NCI-H2081 (cell line): ENCODE results near the gene KCNMA1.
"Not testable (repeated sequence)": the region's sequence is repeated elsewhere in the genome, so short reads cannot be mapped to it uniquely, and the experiment has no call there.

ENCODE experiments used
- DNase-seq, 2 experiments: peaks; one replicate each; lab custom pipeline; 2025; lab: John Stamatoyannopoulos, UW

Gene KCNMA1

DNA sequence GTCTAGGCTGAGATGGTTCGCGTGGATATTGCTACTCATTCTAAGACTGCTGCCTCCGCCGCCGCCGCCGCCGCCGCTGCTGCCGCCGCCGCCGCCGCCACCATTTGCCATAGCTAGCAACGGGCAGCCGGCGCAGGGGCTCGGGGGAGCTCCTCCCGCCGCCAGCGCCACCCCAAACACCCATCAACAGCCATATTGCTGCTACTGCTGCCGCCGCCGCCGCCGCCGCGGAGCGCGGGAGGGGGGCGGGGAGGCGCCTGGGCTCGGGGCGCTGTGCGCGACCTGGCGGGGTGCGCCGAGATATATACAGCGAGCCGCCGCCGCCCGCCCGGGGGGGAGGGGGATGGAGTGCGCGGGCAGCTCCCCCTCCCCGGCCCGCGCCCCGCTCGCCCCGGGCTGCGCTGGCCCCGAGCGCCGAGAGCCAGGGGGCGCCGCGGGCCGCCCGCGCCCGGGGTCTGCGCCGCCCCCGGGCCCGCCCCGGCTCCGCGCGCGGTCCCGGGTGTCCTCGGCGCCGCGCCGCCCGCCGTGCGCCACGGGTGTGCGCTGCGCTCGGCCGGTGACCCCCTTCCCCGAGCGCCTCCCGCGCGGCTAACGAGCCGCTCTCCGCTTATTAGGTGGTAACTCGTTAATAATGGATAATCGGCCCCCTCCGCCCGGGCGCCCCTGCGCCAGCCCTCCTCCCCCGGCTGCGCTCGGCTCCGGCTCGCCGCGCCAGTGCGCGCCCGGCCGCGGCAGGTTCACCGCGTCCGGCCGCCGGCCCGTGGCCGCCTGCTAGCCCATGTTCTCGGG, at the start of gene KCNMA1:
KCNMA1 (minus strand) TSS at position 277 of the 789 bp plus-strand sequence.
- peak; percentile 26 to 37 for DNase-seq

DNA sequence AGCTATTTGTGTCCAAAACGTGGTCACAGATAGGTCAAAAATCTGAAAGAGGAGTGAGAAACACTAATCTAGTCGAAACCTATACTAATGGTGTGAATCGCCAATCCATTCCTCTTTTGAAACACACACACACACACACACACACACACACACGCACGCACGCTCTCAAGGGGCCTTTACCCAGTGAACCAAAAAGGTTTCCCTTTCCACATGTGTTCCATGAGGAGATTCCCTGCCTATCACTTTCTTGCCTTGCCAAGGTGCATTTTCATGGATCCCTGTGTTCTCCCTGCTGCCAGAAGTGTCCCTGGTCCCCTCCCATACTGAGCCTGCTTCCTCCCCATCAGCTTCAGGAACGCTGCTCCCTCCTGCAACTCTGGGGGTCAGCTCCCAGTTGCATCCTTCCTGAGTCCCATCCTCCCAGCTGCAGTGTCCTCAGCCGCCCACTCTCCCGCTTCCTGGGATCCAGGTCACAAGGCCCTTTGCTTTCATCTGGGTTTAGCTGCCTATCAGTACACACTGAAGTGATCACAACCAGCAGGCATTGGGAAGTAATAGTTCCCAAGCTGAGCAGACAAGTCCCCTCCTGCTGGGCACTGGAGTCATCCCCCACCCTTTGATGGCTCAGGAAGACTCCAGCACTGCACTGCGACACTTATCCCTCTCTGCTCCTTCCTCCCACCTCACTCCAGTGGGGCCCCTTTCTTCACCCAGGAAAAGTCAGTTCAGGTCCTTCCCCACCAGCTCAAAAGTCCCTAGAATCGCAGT, 49.2 kb upstream of the KCNMA1 start:
- no peak for DNase-seq

DNA sequence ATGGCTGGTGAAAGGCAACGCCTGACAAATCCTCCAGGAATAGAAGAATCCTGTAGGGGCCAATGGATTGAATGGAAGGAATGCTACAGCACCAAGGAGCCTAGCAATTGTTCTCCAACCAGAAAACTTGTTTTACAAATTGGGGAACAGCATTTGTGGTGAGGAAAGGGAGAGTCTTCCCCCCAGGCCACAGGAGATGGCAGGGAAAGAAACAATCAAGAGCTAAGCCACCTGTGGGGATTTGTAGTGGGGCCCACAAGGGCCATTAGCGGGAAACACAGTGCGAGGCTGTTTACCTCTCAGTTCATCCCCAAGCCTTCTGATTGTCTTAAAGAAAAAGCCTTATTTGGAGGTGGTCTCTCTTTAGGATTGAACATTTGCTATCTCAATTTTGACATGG, 48.5 kb upstream of the KCNMA1 start:
- DNase-seq: peak in 1 of 2 experiments; percentile 60

DNA sequence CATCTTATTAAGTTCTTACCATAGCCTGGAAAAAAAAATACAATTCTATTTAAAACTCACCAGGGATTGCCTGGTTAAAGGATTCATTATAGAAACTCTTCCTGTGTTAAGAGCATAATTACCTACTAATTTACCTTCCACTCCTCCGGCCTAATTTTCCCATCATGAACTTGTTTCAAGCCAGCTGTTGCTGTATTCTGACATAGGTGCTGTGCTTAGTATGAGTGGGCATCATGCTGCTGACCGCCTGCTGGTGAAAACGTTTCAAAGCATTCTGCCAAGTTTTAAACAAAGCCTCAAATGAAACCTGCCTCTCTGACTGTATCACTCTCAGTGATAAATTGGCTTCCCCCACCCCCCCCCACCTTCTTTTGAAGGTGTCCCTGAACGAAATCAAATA, 47.8 kb upstream of the KCNMA1 start:
- DNase-seq: peak; percentile 80 to 97

DNA sequence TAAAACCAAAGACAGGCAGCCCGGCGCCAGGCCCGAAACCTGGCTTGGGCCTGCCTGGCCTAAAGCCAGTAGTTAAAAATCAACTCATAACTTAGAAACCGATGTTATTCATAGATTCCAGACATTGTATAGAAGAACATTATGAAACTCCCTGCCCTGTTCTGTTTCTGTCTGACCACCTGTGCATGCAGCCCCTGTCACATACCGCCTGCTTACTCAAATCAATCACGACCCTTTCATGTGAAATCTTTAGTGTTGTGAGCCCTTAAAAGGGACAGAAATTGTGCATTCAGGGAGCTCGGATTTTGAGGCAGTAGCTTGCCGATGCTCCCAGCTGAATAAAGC, 45.5 kb upstream of the KCNMA1 start:
- DNase-seq: not testable (repeated sequence)

DNA sequence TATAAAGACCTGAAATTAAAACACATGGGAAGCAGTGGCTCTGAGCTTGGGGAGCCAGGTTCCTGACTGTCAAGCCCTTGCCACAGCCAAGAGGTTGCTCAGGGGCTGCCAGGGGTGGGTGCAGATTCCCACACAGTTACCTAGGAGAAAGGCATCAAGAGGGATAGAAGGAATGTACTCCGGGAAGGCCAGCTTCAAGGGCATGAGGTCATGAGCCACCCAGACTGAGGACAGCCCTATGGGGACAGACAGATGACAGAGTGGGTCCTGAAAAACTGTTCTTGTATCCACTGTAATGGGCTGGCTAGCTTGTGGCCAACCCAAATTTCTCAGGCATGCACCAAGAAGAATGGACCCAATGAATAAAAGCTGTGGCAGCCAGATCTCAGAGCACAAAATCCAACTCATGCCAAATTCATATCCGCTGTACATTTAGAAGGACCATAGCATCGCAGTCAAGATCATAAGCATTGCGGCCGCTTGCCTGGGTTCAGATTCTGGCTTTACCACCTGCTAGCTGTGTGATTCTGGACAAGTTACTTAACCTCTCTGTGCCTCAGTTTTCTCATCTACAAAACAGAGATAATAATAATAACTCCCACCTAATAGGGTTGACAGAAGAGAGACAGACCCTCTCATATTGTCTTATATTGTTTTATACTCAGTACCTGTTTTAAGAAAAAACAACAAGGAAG, 44.9 kb upstream of the KCNMA1 start:
- DNase-seq: no peak

DNA sequence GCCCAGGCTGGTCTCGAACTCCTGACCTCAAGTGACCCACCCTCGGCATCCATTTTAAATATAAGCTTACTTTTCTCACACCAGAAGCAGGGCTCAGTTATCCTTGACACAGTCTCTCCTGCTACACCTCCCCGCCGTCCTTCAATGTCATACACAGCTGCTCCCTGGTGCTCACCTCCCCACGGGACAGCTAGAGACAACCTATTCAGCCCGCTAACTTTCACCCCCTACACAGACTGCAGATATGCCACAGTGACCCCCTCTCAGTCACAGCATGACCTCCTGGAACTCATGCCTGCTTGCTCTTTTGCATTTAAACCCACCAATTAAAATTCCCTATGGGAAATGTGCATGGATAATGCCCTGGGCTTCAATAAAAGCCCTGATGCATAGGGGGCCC, 44.2 kb upstream of the KCNMA1 start:
- DNase-seq: no peak

DNA sequence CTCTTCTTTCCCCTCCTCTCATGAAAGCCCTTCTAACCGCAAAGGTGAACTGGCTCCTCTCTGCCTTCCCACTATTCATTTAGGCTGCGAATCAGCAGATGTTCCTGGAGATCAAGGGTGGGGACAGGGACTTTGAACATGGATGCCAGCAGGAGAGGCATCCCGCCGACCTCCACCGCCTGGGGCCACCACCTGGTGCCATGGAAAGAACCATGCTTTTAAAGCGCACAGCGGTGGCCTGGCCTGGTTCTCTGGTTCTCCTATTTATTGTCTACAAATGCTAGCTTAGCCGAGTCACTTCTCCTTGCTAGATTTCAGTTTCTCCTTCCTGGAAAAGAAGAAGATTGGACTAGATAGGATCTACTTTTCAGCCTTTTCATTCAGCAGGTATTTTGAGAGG, 43.2 kb upstream of the KCNMA1 start:
- no peak for DNase-seq

DNA sequence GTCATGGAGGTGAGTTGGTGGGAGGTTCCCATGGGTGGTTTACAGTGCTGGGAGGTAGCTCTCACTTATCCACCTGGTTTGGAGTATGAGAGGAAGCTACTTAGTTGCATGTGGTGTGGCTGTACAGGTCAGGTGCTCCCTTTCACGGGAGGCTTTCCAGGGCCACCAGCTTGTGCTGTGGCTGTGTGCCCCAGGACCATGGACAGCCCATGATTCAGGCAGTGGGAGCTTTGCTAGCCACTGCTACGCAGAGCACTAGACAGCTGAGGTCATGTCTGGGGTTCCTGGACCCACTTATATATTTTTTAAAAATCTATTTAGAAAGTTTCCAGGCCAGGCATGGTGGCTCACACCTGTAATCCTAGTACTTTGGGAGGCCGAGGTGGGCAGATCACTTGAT, 42.5 kb upstream of the KCNMA1 start:
- DNase-seq: no peak

DNA sequence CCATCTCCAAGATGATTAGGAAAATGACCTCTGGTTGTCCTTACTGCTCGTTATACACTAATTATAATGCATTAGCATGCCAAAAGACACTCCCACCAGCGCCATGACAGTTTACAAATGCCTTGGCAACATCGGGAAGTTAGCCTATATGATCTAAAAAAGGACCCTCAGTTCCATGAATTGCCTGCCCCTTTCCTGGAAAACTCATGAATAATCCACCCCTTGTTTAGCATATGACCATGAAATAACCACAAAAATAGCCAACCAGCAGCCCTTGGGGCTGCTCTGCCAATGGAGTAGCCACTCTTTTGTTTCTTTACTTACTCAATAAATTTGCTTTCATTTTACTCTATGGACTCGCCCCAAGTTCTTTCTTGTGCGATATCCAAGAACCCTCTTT, 41.6 kb upstream of the KCNMA1 start:
- no peak for DNase-seq

DNA sequence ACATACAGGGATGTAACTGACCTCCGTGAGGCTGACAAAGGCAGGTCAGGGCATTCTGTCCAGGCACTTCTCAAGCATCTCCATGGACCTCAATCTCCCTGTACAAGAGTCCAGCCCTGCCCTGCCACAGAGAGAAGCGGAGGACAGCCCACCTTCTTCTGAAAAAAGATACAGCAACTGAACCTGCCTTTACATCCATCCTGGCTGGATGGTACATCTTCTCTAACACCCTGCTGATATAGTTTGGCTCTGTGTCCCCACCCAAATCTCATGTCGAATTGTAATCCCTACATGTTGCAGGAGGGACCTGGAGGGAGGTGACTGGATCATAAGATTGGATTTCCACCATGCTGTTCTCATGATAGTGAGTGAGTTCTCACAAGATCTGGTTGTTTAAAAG, 40.5 kb upstream of the KCNMA1 start:
- no peak for DNase-seq

DNA sequence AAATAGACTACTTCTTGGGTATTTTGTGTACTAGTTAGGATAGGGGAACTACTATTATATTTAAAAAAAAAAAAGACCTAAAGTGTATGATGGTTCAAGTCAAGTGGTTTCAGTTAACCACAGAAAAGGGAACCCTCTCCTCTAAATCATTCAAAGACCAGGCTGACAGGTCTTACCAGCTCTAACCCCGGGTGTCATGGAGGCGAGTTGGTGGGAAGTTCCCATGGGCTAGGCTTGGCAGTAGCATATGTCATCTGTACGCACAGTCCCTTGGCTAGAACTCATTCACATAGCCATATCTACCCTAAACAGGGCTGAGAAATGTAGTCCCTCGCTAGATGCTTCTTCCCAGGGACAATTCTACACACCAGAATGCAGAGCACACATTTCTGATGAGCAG, 37.7 kb upstream of the KCNMA1 start:
- DNase-seq: no peak

DNA sequence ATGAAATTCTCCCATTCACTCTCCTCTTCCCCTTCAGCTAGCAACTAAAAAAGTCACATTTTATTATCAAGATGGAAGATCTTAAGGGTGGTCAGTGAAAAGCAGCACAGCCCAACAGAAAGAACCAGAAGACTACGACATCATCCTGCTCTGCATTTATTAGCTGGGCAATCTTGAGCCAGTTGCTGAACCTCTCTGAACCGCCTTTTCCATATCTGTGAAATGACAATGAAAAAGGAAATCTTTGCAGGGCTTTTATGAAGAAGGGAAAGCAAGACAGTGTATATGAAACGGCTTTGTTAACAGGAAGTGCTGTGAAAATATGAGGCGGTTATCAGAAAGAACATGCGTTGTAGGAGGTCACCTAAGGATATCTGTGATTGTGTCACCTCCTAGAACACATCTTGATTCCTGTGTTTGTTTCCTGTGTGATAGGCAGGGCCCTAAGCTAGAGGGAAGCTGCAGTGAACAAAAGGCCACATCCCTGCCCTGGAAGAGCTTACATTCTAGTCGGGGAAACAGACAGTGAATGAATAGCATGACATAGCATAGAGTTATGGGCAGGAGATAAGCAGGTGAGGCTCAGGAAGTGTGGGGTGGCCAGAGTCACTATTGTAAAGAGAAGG, 36.0 kb upstream of the KCNMA1 start:
- no peak for DNase-seq

DNA sequence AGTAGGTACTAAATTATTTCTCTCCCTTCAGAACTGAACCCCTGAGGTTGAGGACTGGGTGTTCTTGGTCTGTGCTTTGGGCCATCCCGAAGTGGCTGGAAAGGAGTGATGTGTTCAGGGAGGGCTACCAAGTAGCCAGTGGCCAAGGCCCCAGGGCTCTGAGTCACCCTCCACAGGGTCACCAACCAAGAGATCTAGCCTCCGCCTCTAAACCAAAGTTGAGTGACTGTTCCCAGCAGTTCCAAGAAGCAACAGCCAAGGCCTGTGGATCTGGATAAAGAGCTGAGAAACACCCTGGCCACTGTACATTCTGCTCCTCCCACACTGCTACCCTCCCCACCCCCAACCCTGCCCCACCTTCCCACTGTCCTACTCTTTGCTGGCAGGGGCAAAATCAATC, 35.5 kb upstream of the KCNMA1 start:
- DNase-seq: no peak

DNA sequence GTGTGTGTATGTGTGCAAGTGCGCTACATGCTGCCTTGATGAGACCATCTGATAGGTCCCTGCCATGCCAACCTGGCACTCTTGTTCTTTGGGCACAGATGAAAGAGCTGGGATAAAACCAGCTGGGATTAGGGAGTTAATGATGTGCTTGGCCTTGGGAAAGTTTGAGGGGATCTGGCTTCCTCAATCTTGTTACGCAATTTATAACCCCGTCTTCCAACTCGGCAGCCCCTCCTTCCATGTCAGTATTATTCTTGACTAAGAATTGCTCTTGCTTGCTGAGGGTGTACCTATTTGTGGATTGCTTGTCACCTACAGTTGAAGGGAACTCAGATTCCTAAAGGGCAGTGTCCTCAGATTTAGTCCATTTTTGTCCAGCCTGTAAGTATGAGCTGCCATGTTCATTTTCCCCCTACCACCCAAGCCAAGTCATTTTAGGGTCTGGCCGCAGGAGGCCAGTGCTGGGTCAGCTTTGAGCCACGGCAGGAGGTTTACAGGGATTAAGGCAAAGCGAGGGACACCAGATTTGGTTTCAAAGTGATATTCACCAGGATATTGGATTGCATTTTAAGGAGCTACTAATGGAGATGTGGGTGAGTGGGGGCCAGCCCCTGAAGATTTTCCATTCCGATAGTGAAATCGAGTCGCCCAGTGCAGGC, 34.1 kb upstream of the KCNMA1 start:
- no peak for DNase-seq

DNA sequence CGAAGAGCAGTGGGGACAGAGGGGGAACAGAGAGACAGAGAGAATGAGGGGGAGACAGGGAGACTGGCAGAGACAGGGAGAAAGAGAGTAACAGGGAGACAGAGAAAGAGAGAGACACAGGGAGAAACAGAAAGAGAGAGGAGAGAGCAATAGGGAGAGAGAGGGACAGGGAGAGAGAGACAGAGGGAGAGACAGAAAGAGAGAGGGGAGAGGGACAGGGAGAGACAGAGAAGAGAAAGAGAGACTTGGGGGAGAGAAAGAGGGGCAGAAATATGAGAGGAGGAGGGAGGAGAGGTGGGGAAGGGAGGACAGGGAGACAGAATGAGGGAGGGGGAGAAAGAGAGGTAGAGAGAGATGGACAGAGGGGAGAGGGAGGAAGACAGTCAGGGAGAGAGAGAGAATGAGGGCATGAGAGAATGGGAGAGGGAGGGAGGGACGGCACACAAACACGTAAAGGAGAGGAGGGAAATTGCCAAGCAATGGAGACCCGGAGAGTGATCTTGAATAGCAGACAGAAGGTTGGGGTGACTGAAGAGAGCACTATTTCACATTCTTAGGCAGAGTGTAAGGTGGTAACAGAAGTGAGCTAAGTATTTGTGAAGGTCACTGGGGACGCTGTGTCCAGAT, 33.3 kb upstream of the KCNMA1 start:
- DNase-seq: no peak

DNA sequence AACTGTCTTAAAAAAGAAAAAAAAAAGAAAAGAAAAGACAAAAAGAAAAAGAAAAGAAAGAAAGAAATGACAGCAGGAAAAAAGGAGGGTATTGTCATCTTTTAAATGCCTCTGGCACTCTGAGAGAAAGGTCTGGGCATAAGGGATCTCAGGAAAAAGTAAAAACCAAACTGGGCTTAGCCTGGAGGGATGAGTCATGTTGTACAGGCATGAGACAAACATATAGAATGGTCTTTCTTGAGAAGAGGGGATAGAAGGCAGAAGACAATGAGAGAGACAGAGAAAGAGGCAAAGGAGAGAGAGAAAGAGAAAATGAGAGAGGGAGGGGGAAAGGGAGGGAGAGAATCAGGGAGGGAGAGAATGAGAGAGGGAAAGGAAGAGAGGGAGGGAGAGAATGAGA, 32.3 kb upstream of the KCNMA1 start:
- no peak for DNase-seq

DNA sequence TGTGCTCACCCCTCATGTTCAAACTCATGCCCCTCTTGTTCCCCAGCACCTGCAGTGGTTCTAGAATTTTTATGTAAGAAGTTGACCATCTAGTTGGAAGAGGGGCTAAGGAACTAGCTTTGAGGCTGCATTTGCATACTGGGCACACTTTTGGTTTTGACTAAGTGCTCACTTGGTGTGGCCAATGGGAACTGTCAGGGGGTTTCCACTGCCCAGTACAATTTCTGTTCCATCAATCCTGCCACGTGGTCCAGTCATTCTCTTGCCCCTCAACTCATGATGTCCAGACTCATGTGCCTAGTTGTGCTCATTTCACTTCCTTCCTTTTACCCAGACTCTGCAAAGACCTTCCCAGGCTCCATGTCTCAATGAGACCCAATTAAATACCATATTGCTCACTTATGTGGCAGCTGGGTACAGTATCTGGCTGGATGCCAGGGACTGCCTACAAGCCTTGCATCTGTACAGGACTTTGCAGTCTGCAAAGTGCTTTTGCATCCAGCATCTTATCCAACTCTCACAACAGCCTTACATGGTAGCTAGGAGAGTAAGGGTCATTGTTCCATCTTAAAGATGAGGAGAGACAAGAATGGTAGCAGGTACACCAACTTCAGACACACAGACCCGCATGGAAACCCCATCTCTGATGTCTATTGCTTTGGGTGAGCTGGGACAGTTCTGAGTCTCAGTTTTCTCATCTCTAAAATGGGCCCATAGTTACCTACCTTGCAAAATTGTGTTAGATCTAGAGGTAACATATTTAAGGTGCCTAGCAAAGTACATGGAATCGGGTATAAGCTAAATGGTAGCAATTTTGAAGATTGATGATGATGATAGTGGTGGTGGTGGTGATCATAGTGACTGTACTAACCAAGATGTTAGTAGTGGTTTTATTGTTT, 30.1 kb upstream of the KCNMA1 start:
- DNase-seq: peak; percentile 21 to 40

DNA sequence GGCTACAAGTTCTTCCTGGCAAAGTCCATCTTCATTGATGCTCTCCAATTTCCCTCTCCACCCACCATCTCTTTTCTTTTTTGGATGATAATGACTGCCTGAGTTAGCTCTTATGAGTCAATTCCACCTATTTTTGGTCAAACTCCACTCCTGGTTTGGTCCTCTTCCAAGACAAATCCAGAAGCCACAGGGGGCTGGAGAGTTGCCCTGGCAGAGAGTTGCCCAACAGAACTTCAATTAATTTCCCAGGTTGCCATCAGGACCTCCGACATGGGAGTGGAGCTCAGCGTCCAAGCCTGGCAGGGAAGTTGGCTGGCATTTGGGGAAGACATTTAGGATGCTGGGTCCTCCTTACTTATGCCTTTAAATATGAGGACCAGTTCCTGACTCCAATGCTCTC, 29.2 kb upstream of the KCNMA1 start:
- DNase-seq: no peak

DNA sequence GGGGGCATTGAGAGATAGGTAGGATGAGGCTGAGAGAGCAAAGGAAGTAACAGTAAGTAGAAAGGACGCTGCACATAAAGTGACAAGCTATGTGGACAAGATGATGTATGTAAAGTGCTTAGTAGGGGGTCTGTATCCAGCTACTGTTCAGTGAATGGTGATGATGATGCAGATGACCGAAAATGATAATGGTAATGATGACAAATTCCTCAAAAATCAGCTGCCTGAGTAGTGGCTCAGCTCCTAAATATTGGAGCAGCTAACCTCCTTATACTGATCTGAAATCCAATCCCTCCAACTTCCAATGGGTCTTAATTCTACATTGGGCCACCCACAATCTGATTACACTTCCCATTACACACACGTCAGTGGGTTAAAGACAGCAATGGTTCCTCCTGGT, 27.1 kb upstream of the KCNMA1 start:
- DNase-seq: no peak

DNA sequence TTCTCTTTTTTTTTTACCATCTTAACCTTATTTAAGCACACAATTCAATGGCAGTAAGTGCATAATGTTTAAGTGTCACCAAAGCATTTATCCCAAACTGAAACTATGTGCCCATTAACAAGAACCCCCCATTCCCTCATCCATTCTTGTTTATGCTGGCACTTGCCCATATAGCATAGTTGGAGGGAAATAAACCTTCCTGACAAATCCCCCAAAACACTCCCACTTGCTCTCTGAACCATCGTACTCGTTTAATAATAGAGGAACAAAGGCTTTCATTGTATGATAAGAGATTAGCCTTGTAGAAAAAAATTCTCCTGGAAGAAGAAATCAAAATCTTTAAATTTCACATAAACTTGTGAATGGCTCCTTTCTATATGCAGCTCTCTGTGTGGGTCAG, 26.4 kb upstream of the KCNMA1 start:
- DNase-seq: no peak
